HG03460 (cell line): Measurements from ENCODE around the gene AKNAD1.
"Not testable (repeated sequence)": the region's sequence is repeated elsewhere in the genome, so short reads cannot be mapped to it uniquely, and the experiment has no call there.

ENCODE experiments used
- ATAC-seq: cut with Tn5 transposase; IDR thresholded peaks from one replicate; pipeline ENCODE4 v1.9.1; 2021; ENCODE audit not compliant: unreplicated experiment

AKNAD1 gene

GRCh38 chr1:108856994-108857393 is at the start of gene AKNAD1:
AKNAD1 (minus strand) TSS chr1:108857094; CDS start chr1:108852664, 4,430 bp downstream.
- no peak for ATAC-seq

- no peak for ATAC-seq
Measured at GRCh38 chr1:108901106-108901505, 44.2 kb upstream of the AKNAD1 start.

GRCh38 chr1:108897865-108898720 is 41.2 kb upstream of the AKNAD1 start:
- ATAC-seq: no peak

GRCh38 chr1:108896146-108897145 is 39.6 kb upstream of the AKNAD1 start:
- ATAC-seq: no peak

- no peak for ATAC-seq
Measured at GRCh38 chr1:108893141-108893530, 36.2 kb upstream of the AKNAD1 start.

- no peak for ATAC-seq
Measured at GRCh38 chr1:108892356-108893140, 35.7 kb upstream of the AKNAD1 start.

GRCh38 chr1:108889706-108890384 is 33.0 kb upstream of the AKNAD1 start:
- ATAC-seq: no peak

- not testable (repeated sequence) for ATAC-seq
Measured at GRCh38 chr1:108889006-108889645, 32.2 kb upstream of the AKNAD1 start.

GRCh38 chr1:108886292-108886691 is 29.4 kb upstream of the AKNAD1 start:
- no peak for ATAC-seq

GRCh38 chr1:108884968-108885367 is 28.1 kb upstream of the AKNAD1 start:
- no peak for ATAC-seq

- ATAC-seq: no peak
Measured at GRCh38 chr1:108882837-108883236, 25.9 kb upstream of the AKNAD1 start.

- ATAC-seq: no peak
Measured at GRCh38 chr1:108881369-108881768, 24.5 kb upstream of the AKNAD1 start.

- no peak for ATAC-seq
Measured at GRCh38 chr1:108880850-108881249, 24.0 kb upstream of the AKNAD1 start.

- ATAC-seq: no peak
Measured at GRCh38 chr1:108878678-108879077, 21.8 kb upstream of the AKNAD1 start.

GRCh38 chr1:108878160-108878469 is 21.2 kb upstream of the AKNAD1 start:
- no peak for ATAC-seq

GRCh38 chr1:108877348-108878159 is 20.7 kb upstream of the AKNAD1 start:
- no peak for ATAC-seq

- ATAC-seq: no peak
Measured at GRCh38 chr1:108871050-108871724, 14.3 kb upstream of the AKNAD1 start.

GRCh38 chr1:108865316-108865910 is 8.5 kb upstream of the AKNAD1 start:
- ATAC-seq: no peak
